Measurements from ENCODE around the gene PLPP7. TPM values are rescaled to one million over a fixed set of nuclear protein-coding genes. Genes with fewer than 3 reads are reported as not detected.
"Not testable (repeated sequence)": the region's sequence is repeated elsewhere in the genome, so short reads cannot be mapped to it uniquely, and the experiment has no call there.

PLPP7 gene
- total RNA-seq, 3 donors from 2014 or later, result 0.58 to 9.7 (median 1.0) TPM

- ATAC-seq (no peak), DNase-seq (no peak)
- no peak overlapping the region for H3K4me3 ChIP-seq
- H3K36me3 ChIP-seq (ENCODE audit: low read depth), result no peaks in the 10 kb centered on the region
- H3K4me1 ChIP-seq (ENCODE audit: low read depth), result peaks cover 5% of the 10 kb centered on the region
- H3K9me3 ChIP-seq, result no peaks in the 10 kb centered on the region
- intact Hi-C loops (cut with DNase I, micrococcal nuclease), result no loop called here
- no peak for TF ChIP-seq CTCF (IDR thresholded peaks at IDR 0.05)
Observed at GRCh38 chr9:131347376-131348020, 58.0 kb downstream of the PLPP7 start.

GRCh38 chr9:131348631-131349521 lies 59.4 kb downstream of the PLPP7 start:
- ATAC-seq, result no peak
- intact Hi-C loops (cut with DNase I, micrococcal nuclease), result no loop called here

DNA sequence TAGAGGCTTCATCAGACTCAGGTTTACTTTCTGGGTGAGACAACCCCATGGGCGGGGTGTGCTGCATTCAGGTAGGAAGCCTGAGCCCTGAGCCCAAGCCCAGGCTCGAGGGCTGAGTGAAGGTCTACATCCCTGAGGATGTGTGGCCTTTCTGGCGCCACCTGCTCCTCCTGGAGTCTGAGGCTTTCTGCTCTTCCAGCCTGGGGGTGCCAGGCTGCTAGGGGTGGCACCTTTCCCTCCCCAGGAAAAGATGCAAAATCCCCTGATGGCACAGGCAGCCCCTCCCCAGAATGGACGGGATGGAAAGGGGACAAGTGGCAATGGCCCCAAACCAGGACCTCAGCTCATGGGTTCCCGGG lies 60.0 kb downstream of the PLPP7 start:
- no peak overlapping the region for H3K4me3 ChIP-seq

More at GRCh38 chr9:131348631-131349521, 59.4 kb downstream of the PLPP7 start:
- Histone ChIP-seq H3K9me3 (no peaks in the 10 kb centered on the region), H3K36me3 (ENCODE audit: low read depth) (no peaks in the 10 kb centered on the region), H3K4me3 (no peak overlapping the region), H3K4me1 (ENCODE audit: low read depth) (peaks cover 5% of the 10 kb centered on the region)
- TF ChIP-seq CTCF (IDR thresholded peaks at IDR 0.05), result no peak
- no peak for DNase-seq

GRCh38 chr9:131349881-131350563 lies 60.5 kb downstream of the PLPP7 start:
- intact Hi-C loops (cut with DNase I, micrococcal nuclease), result loop anchor here (10.0 kb wide), 2 partner anchors 135 to 395 kb away; partner anchors contain the start of gene RAPGEF1 (in 1 of the 2)
- TF ChIP-seq CTCF (IDR thresholded peaks at IDR 0.05), result peak; percentile 54
- DNase-seq, result peak; percentile 89 to 95 (median 90)
- Histone ChIP-seq H3K9me3 (no peaks in the 10 kb centered on the region), H3K4me1 (ENCODE audit: low read depth) (peaks cover 5% of the 10 kb centered on the region), H3K36me3 (ENCODE audit: low read depth) (no peaks in the 10 kb centered on the region), H3K4me3 (no peak overlapping the region)
- peak; percentile 98 for ATAC-seq

More for the DNA sequence above, 60.0 kb downstream of the PLPP7 start:
- DNase-seq (no peak), ATAC-seq (no peak)
- H3K9me3 ChIP-seq, result no peaks in the 10 kb centered on the region
- H3K4me1 ChIP-seq (ENCODE audit: low read depth), result peaks cover 5% of the 10 kb centered on the region
- no peaks in the 10 kb centered on the region for H3K36me3 ChIP-seq (ENCODE audit: low read depth)
- no peak for TF ChIP-seq CTCF (IDR thresholded peaks at IDR 0.05)
- intact Hi-C loops (cut with DNase I, micrococcal nuclease), result no loop called here

DNA sequence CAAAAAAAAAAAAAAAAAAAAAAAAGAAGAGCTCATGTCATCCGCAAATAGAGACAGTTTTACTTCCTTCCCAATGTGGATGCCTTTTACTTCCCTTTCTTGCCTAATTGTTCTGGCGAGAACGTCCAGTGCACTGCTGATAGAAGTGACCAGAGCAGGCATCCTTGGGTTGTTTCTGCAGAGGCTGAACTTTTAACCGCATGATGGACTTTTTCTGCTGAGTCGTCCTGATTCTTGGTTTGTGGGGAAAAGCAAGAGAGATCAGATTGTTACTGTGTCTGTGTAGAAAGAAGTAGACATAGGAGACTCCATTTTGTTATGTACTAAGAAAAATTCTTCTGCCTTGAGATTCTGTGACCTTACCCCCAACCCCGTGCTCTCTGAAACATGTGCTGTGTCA lies 67.0 kb downstream of the PLPP7 start:
- intact Hi-C loops (cut with DNase I, micrococcal nuclease), result loop anchor here (10.0 kb wide), 2 partner anchors 128 to 388 kb away; partner anchors contain the start of gene RAPGEF1 (in 1 of the 2)
- not testable (repeated sequence) for H3K36me3 ChIP-seq (ENCODE audit: low read depth); H3K4me3 ChIP-seq; H3K4me1 ChIP-seq (ENCODE audit: low read depth); DNase-seq; H3K9me3 ChIP-seq
- ATAC-seq, result peak; percentile 50

All from mucosa of descending colon (tissue), 3 donors.